ENCODE measurements around the gene DIP2C.
A peak's percentile ranks its signal among the peaks of the same experiment; 100 is the strongest.
"Not testable (repeated sequence)": the region's sequence is repeated elsewhere in the genome, so short reads cannot be mapped to it uniquely, and the experiment has no call there.

DIP2C gene, protein sequence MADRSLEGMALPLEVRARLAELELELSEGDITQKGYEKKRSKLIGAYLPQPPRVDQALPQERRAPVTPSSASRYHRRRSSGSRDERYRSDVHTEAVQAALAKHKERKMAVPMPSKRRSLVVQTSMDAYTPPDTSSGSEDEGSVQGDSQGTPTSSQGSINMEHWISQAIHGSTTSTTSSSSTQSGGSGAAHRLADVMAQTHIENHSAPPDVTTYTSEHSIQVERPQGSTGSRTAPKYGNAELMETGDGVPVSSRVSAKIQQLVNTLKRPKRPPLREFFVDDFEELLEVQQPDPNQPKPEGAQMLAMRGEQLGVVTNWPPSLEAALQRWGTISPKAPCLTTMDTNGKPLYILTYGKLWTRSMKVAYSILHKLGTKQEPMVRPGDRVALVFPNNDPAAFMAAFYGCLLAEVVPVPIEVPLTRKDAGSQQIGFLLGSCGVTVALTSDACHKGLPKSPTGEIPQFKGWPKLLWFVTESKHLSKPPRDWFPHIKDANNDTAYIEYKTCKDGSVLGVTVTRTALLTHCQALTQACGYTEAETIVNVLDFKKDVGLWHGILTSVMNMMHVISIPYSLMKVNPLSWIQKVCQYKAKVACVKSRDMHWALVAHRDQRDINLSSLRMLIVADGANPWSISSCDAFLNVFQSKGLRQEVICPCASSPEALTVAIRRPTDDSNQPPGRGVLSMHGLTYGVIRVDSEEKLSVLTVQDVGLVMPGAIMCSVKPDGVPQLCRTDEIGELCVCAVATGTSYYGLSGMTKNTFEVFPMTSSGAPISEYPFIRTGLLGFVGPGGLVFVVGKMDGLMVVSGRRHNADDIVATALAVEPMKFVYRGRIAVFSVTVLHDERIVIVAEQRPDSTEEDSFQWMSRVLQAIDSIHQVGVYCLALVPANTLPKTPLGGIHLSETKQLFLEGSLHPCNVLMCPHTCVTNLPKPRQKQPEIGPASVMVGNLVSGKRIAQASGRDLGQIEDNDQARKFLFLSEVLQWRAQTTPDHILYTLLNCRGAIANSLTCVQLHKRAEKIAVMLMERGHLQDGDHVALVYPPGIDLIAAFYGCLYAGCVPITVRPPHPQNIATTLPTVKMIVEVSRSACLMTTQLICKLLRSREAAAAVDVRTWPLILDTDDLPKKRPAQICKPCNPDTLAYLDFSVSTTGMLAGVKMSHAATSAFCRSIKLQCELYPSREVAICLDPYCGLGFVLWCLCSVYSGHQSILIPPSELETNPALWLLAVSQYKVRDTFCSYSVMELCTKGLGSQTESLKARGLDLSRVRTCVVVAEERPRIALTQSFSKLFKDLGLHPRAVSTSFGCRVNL (N-terminal part only)

DNA sequence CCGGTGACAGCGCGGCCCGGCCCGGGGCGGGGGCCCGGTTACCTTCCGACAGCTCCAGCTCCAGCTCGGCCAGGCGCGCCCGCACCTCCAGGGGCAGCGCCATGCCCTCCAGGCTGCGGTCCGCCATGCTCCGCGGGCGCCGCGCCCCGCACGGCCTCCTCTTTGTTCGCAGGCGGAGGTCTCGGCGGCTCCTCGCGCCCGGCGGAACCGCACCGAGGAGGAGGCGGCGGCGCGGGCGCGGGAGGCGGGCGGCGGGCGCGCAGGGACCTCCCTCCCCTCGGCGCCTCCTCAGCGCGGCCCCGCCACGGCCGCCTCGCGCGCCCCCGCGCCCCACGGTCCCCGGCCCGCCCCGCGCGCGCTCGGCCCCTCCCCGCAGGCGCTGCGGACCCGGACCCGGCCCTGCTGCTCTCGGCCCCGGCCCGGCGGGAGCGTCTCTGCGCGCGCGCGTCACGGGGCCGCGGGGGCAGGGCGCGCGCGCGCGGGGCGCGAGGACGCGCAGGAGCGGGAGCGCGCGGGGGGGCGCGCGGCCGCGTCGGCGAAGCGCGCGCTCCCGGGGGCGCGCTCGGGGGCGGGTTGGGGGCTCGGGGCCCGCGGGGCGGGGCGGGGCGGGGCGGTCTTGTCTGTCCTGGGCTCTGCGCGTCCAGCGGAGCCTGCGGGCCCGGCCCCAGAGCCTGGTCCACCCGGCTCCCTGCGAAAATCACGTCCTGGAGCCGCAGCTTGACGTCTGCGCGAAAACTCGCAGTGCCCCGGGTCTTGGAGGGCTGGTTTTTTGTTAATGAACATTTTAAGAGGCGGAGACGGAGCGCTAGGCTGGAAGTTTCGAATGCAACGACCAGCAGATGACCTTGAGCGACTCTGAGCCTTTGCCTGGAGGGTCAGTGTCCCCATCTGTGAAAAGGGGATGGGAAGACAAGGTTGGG lies at the start of gene DIP2C:
DIP2C (minus strand) TSS at position 217 of the 920 bp plus-strand sequence; CDS start at position 127, 90 bp downstream.
- peak; percentile 86 for DNase-seq

DNA sequence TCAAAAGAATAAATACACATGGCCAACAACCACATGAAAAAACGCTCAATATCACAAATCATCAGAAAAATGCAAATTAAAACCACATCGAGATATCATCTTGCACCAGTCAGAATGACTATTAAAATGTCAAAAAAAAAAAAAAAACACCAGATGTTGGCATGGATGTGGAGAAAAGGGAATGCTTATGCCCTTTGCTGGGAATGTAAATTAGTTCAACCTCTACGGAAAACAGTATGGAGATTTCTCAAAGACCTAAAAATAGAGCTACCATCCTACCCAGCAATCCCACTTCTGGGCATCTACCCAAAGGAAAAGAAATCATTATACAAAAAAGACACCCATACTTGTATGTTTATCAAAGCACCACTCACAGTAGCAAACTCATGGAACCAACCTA lies 45.0 kb upstream of the DIP2C start:
- no peak for DNase-seq

DNA sequence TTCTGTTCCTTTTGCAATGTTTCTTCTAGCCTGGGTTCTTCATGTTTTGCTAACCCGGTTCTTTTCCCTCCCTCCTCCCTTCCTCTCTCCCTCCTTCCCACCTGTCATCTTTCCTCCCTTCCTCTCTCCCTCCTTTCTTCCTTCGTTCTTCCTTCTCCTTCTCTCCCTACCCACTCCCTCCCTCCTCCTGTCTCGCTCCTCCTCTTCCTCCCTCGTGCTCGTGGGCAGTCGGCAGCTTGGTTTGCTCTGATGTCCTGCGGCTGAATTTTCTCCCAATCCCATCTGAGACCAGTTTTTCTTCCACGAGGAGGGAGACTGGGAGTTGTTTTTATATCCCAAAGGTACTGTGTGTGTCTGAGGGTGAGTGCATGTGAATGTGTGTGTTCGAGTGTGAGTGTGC lies 43.6 kb upstream of the DIP2C start:
- no peak for DNase-seq

DNA sequence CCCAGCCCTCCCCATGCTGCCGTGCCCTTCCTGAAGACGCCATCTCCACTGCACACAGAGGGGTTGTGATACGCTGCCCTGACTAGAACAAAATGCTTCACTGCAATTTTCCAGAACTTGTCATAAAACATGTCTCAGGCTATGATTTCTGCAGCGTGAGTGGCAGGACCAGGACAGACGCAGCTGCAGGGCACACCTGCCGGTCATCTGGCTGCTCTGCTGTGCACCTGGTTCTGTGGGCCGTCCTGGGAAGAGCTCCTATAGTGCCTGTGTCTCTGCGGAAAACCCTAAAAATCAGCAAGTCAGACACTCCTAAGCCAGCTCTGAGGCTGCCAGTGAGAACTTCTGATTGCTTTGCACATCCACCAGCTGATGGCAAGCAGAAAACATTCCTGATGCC lies 39.7 kb upstream of the DIP2C start:
- no peak for DNase-seq

DNA sequence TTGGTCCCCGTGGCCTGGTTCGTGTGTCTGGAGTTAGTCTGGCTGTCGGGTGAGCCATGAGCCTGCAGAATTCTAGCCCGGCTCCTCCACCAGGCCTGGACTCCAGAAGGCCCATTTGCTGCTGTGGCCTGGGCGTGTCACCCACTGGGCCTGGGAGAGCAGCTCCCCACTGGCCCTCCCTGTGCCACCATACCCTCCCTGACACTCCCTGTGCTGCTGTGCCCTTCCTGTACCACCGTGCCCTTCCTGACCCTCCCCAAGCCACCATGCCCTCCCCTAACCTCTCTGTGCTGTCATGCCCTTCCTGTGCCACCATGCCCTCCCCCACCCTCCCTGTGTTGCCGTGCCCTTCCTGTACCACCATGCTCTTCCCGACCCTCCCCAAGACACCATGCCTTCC lies 39.1 kb upstream of the DIP2C start:
- no peak for DNase-seq

DNA sequence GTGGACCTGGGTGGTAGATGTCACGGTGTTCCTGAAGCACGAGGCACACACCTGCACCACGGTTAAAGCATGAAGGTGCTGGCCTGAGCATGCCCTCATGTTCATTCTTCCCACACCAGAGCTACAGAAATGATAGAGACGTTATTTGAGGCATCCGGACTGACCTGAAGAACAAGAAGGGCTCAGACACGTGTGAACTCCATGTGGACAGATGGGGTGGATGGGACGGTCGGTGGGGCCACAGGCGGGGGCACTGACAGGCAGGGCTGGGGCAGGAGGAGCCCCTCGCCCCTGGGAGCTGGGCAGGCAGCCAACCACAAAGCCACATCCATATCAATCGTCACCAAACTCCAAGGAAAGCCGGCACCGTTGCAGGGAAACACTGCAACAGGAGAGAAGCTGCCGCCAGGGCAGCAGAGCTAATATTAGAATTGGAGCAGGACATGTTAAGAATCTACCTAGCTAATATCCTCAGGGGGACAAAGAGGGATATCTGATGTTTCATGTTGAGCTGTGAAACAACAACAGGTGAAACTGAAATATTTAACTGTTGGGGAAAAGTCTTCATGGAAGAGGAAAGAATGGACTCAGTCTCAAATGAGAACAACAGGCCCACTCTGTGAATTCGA lies 37.8 kb upstream of the DIP2C start:
- no peak for DNase-seq

DNA sequence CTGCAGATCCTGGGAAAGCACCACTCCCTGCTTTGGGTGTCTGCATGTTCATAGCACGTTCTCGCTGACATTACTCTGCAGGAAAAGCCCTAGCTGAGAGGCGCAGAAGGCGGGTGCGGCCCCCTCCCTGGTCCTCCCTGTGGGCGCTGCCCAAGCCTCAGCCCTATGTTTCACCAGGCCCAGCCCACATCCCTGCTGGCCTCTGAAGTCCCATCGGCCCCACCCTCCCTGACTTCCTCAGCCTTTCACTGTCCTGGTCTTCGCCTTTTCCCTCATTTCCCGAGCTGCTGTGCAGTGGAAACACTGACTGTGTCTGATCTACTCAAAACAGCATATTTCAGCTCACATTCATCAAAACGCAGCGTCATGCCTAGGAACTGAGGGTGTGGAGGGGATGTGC lies 36.3 kb upstream of the DIP2C start:
- no peak for DNase-seq

DNA sequence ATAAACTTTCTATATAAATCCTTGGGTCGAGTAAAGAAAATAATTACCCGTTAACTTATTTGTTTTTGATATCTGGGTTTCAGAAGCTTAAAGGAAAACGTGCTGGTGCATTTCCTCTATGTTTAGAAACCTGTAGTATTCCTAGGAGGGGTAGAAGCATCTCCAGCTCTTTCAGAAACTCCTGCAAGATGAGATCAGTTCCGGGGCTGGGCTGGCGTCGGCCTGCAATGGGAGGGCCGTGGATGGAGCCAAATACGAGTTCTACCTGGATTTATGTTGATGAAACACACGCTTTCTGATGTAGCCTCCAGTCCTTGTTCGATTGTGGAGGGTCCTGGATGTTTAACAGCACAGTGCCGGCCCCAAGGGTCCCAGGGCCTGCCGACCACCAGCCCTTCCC lies 35.8 kb upstream of the DIP2C start:
- DNase-seq, result no peak

DNA sequence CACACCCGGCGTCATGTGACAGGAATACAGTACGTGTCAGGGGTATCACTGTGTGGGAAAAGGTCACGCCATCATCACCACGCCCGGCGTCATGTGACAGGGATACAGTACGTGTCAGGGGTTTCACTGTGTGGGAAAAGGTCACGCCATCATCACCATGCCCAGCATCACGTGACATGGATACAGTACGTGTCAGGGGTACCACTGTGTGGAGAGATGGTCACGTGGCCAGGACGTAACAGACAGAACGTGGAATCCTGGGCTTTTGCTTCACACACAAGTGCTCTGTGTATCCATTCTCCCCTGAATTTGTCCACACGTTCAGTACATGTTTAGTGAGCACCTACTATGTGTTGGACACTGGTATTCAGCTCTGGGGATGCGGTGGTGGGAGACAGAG lies 34.5 kb upstream of the DIP2C start:
- no peak for DNase-seq

DNA sequence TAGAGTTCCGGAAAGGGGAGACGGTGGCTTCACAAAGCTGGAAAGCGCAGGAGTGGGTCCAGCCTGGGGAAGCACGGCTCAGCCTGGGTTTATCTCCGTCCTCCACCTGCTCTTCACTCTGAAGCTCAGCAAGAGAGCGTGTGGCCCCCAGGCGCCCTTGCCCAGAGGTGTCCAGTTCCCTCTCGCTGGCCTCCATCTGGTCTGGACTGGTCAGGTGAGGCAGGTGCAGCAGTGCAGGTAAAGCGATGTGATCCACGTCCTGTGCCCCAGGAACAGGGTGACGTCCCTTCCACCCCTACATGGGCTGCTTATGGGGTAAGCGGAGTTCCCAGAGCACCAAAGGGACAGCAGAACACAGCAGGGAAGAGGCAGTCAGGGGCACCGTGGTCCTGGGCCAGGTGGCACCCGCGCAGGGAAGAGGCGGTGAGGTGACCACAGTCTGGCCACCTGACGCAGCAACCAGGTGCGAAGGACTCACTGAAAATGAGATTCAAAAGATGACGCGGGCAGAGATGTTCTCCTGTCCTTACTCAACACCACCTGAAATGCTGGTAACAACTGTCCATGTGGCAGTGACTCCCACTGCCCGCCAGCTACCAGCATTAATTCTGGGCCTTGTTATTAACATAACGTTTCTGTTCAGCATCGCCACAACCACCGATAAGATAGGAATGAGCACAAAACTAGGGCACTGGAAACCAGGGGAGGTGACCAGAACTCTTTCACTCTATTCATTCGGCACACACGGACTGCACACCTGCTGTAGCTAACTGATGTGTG lies 33.0 kb upstream of the DIP2C start:
- no peak for DNase-seq

DNA sequence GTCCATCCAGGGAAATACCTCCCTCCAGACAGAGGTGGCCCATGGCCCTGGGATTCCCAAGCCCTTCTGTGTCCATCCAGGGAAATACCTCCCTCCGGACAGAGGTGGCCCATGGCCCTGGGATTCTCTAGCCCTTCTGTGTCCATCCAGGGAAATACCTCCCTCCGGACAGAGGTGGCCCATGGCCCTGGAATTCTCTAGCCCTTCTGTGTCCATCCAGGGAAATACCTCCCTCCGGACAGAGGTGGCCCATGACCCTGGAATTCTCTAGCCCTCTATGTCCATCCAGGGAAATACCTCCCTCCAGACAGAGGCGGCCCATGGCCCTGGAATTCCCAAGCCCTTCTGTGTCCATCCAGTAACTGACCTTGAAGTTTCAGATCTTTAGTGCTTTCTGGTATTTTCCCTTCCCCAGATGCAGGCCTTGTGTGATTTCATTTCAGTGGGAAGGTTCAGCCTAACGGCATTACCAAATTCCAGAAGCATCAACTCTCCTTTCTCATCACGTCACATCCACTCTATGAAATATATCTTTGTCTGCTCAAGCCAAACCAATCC lies 28.8 kb upstream of the DIP2C start:
- no peak for DNase-seq

DNA sequence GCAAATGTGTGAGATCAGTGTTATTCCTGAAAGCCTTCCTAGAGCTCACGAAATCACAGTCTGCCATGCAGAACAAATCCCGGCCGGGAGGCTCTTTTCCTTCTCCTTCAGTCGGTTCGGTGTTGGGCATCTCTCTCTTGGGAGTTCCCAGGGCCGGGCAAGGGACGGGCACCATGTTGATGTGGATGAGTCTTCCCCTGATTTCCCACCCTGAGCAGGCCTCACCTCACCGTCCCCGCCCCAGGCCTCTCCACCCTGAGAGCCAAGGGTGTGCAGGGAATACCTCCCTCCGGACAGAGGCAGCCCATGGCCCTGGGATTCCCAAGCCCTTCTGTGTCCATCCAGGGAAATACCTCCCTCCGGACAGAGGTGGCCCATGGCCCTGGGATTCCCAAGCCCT lies 28.0 kb upstream of the DIP2C start:
- no peak for DNase-seq

DNA sequence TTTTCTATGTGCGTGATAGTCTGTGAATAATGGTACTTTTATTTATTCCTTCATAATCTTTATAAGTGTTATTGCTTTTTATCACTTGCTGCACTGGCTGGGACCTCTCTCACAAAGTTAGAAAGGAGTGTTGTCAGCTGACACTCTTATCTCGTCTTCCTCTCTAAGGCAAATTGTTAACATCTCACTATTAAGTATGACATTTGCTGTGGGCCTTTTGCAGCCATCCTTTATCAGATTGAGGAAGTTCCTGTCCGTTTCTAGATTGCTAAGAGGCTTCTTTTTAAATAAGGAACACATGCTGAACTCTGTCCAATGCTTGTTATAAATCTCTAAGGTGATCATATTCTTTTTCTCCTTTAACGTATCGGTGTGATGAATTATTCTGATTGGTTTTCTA lies 27.4 kb upstream of the DIP2C start:
- no peak for DNase-seq

DNA sequence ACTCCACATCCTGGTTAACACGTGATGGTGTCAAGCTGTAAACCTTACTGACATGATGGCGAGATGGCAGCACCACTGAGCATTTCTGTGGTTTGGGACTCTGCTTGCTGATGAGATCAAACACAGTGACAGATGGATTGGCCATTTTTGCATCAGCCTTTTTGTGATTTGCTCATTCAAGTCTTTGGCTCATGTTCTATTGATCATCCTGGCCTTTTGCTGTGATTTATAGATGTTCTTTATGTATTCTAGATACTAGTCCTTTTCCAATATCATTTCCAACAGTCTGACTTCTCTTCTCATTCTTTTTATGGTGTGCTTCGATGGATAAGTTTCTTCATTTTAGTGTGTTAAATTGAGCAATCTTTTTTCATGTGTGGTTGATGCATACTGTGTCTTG lies 24.7 kb upstream of the DIP2C start:
- no peak for DNase-seq

DNA sequence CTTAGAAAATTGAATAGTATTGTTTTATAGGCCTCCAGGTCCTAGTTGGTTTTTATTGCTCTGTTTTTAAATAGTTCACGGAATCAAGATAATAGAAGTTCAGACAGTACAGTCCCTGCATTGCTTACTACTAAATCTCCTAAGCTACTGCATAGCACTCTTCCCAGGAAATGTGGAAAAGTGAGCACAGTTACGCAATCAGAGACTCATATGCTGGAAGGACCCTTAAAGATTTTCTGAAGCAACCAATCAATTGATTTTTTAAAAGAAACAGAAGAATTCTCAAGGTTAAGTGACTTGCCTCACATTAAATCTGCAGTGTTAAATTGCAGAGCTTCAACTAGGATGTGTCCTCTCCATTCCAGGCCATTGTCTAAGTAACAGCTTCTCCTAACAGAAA lies 23.1 kb upstream of the DIP2C start:
- no peak for DNase-seq

DNA sequence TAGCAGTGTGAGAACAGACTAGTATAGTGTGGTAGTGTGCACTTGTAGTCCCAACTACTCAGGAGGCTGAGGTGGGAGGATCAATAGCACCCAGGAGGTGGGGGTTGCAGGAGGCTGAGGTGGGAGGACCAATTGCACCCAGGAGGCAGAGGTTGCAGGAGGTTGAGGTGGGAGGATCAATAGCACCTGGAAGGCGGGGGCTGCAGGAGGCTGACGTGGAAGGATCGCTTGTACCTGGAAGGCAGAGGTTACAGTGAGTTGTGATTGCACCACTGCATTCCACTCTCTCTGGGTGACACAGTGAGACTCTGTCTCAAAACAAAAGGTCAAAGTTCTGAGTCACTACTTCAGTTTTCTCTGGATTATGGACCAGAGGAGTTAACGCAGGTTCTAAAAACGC lies 22.6 kb upstream of the DIP2C start:
- DNase-seq, result no peak

DNA sequence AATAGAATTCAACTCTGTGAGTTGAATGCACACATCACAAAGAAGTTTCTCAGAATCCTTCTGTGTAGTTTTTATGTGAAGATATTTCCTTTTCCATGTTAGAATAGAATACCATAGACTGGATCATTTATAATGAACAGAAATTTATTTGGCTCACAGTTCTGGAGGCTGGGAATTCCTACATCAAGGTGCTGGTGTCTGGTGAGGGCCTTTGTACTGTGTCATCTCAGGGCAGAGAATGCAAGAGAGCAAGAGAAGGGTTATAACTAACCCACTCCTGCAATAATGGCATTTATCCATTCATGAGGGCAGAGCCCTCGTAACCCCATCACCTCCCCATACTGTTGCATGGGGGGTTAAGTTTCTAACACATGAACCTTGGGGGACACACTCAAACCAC lies 18.4 kb upstream of the DIP2C start:
- no peak for DNase-seq

DNA sequence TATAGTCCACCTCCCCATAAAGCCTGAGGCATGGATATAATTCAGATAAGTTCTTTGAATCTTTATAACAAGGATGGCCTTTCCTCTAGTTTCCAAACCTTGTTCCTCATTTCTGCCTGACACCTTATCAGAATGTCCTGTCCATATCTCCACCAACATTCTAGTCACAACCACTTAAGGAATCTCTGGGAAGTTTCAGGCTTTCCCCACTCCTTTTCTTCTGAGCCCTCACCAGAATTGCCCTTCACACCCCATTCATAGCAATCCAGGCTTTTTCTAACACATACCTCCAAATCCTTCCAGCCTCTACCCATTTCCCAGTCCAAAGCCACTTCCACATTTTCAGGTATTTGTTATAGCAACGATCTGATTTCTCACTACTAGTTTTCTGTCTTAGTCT lies 18.0 kb upstream of the DIP2C start:
- no peak for DNase-seq

DNA sequence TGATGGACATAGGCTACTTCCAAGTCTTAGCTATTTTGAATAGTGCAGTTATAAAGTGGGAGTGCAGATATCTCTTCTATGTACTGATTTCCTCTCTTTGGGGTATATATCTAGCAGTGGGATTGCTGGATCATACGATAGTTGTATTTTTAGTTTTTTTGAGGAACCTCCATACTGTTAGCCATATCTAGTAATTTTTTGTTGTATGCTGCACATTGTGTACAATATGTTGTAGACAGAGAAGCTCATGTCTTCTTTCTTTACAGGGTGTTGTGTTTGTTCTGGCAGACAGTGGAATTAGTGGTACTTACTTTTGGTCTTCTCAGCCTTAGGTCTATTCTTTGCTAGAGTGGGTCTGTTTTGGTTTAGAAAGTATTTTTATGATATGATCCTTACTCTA lies 13.7 kb upstream of the DIP2C start:
- no peak for DNase-seq

DNA sequence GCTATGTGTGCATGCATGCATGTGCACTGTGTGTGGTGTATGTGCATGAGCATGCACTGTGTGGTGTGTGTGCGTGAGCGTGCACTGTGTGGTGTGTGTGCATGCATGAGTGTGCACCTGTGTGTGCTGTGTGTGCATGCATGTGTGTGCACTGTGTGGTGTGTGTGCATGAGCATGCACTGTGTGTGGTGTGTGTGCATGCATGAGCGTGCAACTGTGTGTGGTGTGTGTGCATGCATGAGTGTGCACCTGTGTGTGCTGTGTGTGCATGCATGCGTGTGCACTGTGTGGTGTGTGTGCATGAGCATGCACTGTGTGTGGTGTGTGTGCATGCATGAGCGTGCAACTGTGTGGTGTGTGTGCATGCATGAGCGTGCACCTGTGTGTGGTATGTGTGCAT lies 10.7 kb upstream of the DIP2C start:
- not testable (repeated sequence) for DNase-seq

All from fibroblast of skin of right quadriceps (primary cell).